HG03196 (cell line): Measurements from ENCODE around the gene HOXD10.

Experiments
- ATAC-seq: cut with Tn5 transposase; IDR thresholded peaks from one replicate; pipeline ENCODE4 v1.9.1; 2021; ENCODE audit not compliant: unreplicated experiment

Gene HOXD10

GRCh38 chr2:176121190-176122051 lies 4.8 kb downstream of the HOXD10 start:
- no peak for ATAC-seq

GRCh38 chr2:176122052-176122682 lies 5.6 kb downstream of the HOXD10 start:
- ATAC-seq, result no peak

DNA sequence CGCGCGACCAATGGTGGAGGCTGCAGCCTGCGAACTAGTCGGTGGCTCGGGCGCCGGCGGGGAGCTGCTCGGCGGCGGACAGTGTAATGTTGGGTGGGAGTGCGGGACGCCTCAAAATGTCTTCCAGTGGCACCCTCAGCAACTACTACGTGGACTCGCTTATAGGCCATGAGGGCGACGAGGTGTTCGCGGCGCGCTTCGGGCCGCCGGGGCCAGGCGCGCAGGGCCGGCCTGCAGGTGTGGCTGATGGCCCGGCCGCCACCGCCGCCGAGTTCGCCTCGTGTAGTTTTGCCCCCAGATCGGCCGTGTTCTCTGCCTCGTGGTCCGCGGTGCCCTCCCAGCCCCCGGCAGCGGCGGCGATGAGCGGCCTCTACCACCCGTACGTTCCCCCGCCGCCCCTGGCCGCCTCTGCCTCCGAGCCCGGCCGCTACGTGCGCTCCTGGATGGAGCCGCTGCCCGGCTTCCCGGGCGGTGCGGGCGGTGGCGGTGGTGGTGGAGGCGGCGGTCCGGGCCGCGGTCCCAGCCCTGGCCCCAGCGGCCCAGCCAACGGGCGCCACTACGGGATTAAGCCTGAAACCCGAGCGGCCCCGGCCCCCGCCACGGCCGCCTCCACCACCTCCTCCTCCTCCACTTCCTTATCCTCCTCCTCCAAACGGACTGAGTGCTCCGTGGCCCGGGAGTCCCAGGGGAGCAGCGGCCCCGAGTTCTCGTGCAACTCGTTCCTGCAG lies 6.3 kb downstream of the HOXD10 start, which contains the start of gene HOXD9:
Gene HOXD9, plus strand, starts transcription at position 37 of the 728 bp plus-strand sequence. Its CDS starts 50 bp downstream, at position 87.
- ATAC-seq, result no peak

DNA sequence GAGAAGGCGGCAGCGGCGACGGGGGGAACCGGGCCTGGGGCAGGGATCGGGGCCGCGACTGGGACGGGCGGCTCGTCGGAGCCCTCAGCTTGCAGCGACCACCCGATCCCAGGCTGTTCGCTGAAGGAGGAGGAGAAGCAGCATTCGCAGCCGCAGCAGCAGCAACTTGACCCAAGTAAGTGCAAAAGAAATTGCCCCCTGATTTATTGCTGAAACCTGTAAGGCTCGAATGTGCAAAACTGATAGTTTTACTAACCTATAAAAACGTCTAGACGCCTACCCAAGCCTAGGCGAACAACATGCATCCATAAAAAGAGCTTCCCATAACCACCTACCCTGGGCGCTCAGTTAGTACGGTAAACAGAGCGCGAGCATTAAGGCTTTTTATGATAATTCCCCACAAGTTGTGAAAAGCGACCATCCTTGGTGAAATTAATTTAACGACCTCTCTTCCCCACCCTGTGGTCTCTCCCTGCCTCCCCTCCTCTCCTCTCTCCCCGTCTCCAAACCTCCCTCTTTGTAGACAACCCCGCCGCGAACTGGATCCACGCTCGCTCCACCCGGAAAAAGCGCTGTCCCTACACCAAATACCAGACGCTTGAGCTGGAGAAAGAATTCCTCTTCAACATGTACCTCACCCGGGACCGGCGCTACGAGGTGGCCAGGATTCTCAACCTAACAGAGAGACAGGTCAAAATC lies 7.0 kb downstream of the HOXD10 start:
- no peak for ATAC-seq

DNA sequence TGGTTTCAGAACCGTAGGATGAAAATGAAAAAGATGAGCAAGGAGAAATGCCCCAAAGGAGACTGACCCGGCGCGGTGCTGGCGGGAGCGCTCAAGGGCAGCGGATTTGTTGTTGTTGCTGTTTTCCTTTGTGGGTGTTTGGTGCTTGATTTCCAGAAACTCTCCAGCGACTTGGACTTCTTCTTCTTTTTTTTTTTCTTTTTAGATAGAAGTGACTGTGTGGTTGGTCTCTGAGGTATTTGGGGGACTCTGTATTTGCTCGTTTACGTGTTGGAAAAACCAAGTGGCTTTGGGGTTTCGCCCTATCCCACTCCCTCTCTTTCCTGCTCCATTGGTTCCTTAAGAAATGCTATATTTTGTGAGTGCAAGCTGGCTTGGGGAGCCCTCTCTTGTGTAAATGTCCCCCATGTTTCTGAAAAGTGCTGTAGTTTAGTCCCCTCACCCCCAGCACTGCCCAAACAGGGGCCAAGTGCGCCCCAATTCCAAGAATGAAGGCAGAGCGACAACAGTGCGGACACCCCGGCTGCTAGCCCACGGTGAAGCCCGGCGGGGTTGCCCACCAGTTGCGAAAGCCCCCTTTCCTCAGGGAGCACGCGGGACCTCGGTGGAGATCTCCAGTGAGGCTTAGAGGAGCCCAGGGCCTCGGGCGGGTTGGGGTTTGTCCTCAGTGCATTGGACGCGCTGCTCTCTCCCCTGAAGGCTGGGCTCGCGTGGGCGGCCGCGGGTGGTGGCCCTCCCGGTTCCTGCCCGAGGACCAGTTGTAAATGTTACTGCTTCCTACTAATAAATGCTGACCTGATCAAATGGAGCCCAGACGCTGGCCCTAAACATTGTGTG lies 7.8 kb downstream of the HOXD10 start:
- no peak for ATAC-seq

DNA sequence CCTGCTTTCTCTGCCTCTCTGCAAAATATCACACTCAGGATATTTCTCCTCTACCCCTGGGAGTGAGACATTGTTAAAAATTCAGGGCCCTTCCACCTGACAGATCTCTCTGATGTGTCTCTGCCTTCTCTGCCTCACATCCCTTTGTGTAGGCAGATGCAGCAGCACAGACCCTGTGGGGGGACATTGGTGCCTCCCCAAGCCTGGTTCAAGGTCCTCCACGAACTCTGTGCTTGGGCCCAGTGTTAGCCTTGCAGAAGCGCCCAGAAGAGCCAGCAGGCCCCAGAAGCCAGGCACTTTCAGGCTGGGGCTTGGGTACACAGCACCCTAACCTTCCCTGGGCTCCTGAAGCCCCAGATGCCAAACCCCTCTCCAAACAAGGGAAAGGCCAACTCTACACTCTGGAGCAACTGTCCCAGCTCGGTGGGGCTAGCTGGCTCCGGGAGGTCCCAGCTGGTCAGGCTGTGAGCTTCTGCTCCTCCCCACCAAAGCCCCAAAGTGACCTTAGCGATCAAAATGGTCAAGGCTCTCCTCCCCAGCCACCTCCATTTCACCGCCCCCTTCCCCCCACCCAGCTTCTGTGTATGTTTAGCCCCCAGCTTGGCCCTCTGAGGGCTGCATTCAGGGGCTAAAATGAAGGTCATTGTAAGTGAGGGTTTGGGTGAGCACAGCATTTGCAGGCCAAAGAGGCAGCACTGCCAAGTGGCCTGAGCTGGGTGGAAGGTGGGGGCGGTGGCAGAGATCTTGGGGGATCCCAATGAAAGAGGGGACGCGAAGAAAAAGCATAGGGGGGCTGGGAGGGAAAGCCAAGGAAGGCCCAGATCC lies 8.6 kb downstream of the HOXD10 start:
- ATAC-seq, result no peak

GRCh38 chr2:176125772-176126054 lies 9.1 kb downstream of the HOXD10 start:
- ATAC-seq, result no peak

DNA sequence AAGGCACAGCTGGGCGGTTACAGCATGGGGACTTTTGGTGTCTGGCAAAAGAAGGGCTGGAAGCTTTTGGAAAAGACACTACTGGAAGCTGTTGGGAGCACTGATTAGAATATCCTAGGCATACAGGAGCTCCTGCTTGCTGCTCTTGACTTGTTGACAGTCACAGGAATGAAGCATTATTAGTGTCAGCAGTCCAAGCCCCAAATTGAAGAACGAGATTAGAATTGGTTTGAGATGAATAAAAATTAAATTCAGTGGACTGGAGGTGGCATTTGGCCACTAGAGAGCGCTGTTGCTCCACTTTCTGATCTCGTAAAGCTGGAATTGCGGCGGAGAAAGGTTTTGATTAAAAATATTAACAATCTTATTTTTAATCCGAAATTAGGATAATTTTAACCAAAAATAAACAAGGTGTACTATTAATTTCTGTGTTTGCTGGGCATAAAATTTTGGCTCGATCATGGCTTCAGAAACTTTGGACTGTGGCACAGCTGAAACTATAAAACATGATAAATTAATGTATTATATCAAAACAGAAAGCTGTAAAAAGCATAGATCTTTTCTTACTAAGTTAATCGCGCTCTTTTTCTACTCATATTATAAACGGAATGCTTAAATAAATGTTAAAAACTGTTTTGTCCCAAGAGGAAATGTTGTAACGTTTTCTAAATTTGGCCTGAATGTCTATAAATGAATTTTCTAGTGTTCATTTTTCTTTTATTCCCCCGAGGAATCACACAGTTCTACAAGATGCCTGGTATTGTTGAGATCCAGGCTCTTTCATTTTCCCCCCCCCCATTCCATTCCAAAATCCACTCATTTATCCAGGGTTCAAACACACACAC lies 10.6 kb downstream of the HOXD10 start:
- no peak for ATAC-seq

DNA sequence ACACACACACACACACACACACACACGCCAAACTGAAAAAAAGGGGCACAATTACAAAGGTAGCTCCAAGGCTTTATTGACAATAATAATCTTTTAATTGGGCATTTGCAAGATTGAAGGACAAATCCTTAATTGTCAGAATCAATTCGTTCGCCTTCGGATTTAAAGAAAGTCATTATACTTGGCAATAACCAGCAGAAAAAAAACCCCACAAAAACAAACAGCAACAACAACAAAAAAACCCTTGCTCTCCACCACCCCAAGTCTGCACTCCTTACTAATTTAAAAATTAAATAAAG lies 11.1 kb downstream of the HOXD10 start:
- ATAC-seq, result no peak

GRCh38 chr2:176128172-176128981 lies 11.8 kb downstream of the HOXD10 start:
- no peak for ATAC-seq

- ATAC-seq, result no peak
Observed at GRCh38 chr2:176128982-176129796, 12.6 kb downstream of the HOXD10 start, which contains the start of gene HOXD8. HOXD8 (plus strand) TSS chr2:176129705; CDS start chr2:176130367, 662 bp downstream.

GRCh38 chr2:176129813-176130146 lies 13.2 kb downstream of the HOXD10 start:
- no peak for ATAC-seq

DNA sequence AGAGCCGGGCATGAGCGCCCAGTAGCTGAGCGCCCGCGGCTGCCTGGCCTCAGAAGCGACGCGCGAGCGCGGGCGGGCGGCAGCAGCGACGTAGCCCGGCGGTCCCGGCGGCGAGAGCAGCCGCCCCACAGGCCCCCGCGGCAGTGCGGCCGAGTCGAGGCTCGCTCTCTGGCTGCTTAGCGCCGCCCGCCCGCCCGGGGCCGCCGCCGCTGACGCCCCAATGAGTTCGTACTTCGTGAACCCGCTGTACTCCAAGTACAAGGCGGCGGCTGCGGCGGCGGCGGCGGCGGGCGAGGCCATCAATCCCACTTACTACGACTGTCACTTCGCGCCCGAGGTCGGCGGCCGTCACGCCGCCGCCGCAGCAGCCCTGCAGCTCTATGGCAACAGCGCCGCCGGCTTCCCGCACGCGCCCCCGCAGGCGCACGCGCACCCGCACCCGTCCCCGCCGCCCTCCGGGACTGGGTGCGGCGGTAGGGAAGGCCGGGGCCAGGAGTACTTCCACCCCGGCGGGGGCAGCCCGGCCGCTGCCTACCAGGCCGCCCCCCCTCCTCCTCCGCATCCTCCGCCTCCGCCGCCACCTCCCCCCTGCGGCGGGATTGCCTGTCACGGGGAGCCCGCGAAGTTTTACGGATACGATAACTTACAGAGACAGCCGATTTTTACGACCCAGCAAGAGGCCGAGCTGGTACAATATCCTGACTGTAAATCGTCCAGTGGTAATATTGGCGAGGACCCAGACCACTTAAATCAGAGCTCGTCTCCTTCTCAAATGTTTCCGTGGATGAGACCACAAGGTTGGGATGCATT lies 13.8 kb downstream of the HOXD10 start:
- no peak for ATAC-seq

DNA sequence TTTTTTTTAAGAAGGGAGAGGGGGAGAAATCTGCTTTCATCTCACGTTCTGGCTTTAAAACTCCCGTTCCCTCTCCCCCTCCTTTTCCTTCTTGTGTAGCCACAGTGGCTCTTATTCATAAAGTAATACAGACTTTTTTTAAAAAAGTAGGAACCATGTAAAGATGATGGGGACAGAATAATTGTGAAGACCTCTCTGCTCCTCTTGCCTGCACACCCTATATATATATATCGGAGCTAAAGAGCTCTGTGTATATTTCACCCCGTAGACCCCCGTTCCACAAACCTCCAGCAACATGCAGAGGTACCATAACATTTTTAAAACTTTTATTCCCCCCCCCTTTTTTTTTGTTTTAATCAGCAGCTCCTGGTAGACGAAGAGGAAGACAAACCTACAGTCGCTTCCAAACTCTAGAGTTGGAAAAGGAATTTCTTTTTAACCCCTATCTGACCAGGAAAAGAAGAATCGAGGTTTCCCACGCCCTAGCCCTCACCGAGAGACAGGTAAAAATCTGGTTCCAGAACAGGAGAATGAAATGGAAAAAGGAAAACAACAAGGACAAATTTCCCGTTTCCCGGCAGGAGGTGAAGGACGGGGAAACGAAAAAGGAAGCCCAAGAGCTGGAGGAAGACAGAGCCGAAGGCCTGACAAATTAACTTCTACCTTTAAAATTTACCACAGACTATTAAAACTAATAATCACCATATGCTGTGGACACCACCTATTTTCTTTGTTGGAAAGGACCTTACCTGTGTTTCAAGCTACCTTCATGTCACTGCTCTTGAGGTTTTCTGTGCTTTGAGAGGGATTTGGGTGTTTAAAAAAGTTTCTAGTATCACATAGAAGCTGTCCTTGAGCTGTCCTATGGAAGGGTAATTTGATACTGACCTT lies 14.6 kb downstream of the HOXD10 start:
- no peak for ATAC-seq

GRCh38 chr2:176131848-176132158 lies 15.2 kb downstream of the HOXD10 start:
- no peak for ATAC-seq
